ENCODE measurements around the gene TM4SF20. TPM values are rescaled to one million over a fixed set of nuclear protein-coding genes. Genes with fewer than 3 reads are reported as not detected.

The TM4SF20 gene
- total and polyA plus RNA-seq, 4 donors = 0.09 TPM; not detected in 3

DNA sequence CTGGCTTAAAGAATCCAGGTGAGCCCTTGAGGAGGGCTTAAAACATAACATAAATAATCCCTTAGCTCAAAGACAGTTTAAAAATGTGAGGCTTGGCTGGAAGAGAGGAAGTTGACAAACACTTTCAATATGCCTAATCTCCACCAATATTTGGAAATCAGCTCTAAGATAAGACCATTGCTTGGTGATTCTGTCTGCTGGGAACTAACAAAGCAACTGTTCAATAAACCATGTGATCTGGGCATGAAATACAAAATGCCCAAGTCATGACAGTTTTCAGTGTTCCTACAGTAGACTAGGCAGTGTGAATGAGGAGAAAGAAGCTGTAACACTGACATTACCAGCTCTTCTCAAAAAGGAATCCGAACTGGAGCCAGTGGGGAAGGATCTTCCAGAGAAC lies 43.4 kb downstream of the TM4SF20 start:
- 88 to 92% methylated on average over 1 of the region's 1 CpG for WGBS, 2 donors
- Histone ChIP-seq H3K4me3 (no peak overlapping the region), H3K9ac (ENCODE audit: insufficient read depth in 1 of 2, low read length in 2 of 2) (no peak overlapping the region), H3K36me3 (ENCODE audit: control insufficient read depth in 4 of 4, insufficient read depth in 4 of 4, low read length in 4 of 4) (peaks cover 11 to 36% (median 24%) of the 10 kb centered on the region in 4 donors), H3K9me3 (ENCODE audit: control insufficient read depth in 4 of 4, insufficient read depth in 3 of 4, low read length in 3 of 4) (no peaks in the 10 kb centered on the region), H3K27ac (ENCODE audit: low read depth in 1 of 2, low read length in 1 of 2) (no peak overlapping the region), H3K4me1 (ENCODE audit: control insufficient read depth in 5 of 5, insufficient read depth in 5 of 5, low read length in 5 of 5) (no peaks in the 10 kb centered on the region), H3K27me3 (ENCODE audit: control insufficient read depth in 3 of 3, insufficient read depth in 3 of 3, low read length in 2 of 3) (no peaks in the 10 kb centered on the region)
- no peak for DNase-seq
- TF ChIP-seq, protein P1, sequence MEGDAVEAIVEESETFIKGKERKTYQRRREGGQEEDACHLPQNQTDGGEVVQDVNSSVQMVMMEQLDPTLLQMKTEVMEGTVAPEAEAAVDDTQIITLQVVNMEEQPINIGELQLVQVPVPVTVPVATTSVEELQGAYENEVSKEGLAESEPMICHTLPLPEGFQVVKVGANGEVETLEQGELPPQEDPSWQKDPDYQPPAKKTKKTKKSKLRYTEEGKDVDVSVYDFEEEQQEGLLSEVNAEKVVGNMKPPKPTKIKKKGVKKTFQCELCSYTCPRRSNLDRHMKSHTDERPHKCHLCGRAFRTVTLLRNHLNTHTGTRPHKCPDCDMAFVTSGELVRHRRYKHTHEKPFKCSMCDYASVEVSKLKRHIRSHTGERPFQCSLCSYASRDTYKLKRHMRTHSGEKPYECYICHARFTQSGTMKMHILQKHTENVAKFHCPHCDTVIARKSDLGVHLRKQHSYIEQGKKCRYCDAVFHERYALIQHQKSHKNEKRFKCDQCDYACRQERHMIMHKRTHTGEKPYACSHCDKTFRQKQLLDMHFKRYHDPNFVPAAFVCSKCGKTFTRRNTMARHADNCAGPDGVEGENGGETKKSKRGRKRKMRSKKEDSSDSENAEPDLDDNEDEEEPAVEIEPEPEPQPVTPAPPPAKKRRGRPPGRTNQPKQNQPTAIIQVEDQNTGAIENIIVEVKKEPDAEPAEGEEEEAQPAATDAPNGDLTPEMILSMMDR (IDR thresholded peaks at IDR 0.05; ENCODE audit: control extremely low read depth, extremely low read depth) = no peak
- ATAC-seq (ENCODE audit: insufficient read depth, low FRiP score) = no peak

DNA sequence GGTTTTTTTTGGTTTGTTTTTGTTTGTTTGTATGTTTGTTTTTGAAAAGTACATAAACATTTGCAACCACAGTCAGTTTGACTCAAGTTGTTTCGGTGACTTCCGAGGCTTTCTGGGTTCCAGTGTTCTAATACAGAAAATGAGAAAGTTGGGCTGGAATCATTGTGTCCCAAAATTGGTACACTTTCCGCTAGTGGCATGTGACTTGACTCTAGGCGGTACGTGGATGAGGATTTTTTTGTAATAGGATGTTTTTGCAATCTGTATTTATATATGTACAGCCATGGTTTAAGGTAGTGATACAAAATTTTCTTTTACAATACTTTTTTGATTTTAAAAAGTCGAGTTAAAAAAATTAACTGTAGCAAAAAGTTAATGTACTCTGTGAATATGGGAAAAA lies 52.3 kb downstream of the TM4SF20 start:
- no peaks in the 10 kb centered on the region for H3K9me3 ChIP-seq (ENCODE audit: control insufficient read depth in 4 of 4, insufficient read depth in 3 of 4, low read length in 3 of 4)
- no peak overlapping the region for H3K4me3 ChIP-seq
- H3K27me3 ChIP-seq (ENCODE audit: control insufficient read depth in 3 of 3, insufficient read depth in 3 of 3, low read length in 2 of 3) = no peaks in the 10 kb centered on the region
- ATAC-seq (ENCODE audit: insufficient read depth, low FRiP score) (no peak), DNase-seq (no peak)
- H3K36me3 ChIP-seq (ENCODE audit: control insufficient read depth in 4 of 4, insufficient read depth in 4 of 4, low read length in 4 of 4) = peaks cover 0 to 10% (median 2%) of the 10 kb centered on the region in 4 donors
- TF ChIP-seq, protein P1 (IDR thresholded peaks at IDR 0.05; ENCODE audit: control extremely low read depth, extremely low read depth) = no peak
- H3K9ac ChIP-seq (ENCODE audit: insufficient read depth in 1 of 2, low read length in 2 of 2) = no peak overlapping the region
- no peak overlapping the region for H3K27ac ChIP-seq (ENCODE audit: low read depth in 1 of 2, low read length in 1 of 2)
- WGBS, 2 donors = 85 to 92% methylated on average over 6 of the region's 6 CpGs
- H3K4me1 ChIP-seq (ENCODE audit: control insufficient read depth in 5 of 5, insufficient read depth in 5 of 5, low read length in 5 of 5) = peaks cover 0 to 15% (median 8%) of the 10 kb centered on the region in 5 donors

DNA sequence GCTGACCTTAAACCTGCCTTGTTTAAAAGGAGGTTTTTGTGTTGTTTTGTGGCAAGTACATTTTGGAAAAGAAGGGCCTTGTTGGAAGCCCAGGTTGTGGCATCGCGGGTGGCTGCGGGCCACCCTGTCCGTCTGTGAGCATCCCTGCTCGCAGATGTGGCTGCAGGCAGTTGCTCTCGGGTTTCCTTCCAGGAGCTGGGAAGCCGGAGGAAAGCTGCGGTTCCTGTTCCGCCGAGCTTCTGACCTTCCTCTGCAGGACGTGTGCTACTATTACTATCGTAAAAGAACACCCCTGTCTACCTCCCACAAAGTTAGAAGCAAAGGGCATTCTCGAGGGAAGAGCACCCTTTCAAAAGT lies 53.3 kb downstream of the TM4SF20 start:
- ATAC-seq (ENCODE audit: insufficient read depth, low FRiP score) = no peak
- H3K9me3 ChIP-seq (ENCODE audit: control insufficient read depth in 4 of 4, insufficient read depth in 3 of 4, low read length in 3 of 4) = no peaks in the 10 kb centered on the region
- H3K9ac ChIP-seq (ENCODE audit: insufficient read depth in 1 of 2, low read length in 2 of 2) = peak overlapping the region; percentile 67 to 86
- TF ChIP-seq, protein P1 (IDR thresholded peaks at IDR 0.05; ENCODE audit: control extremely low read depth, extremely low read depth) = no peak
- DNase-seq = peak; percentile 35 to 51 (median 51)
- H3K4me1 ChIP-seq (ENCODE audit: control insufficient read depth in 5 of 5, insufficient read depth in 5 of 5, low read length in 5 of 5) = peaks cover 0 to 15% (median 8%) of the 10 kb centered on the region in 5 donors
- no peaks in the 10 kb centered on the region for H3K27me3 ChIP-seq (ENCODE audit: control insufficient read depth in 3 of 3, insufficient read depth in 3 of 3, low read length in 2 of 3)
- 0 to 1% methylated on average over 13 of the region's 13 CpGs for WGBS, 2 donors
- H3K27ac ChIP-seq (ENCODE audit: low read depth in 1 of 2, low read length in 1 of 2) = peak overlapping the region; percentile 85 to 93
- peaks cover 0 to 3% (median 1%) of the 10 kb centered on the region in 4 donors for H3K36me3 ChIP-seq (ENCODE audit: control insufficient read depth in 4 of 4, insufficient read depth in 4 of 4, low read length in 4 of 4)
- peak overlapping the region; percentile 67 for H3K4me3 ChIP-seq

Measured in lung (tissue), 12 donors.